ENCODE measurements around the gene EXOSC5.
"Not testable (repeated sequence)": the region's sequence is repeated elsewhere in the genome, so short reads cannot be mapped to it uniquely, and the experiment has no call there.

DNA sequence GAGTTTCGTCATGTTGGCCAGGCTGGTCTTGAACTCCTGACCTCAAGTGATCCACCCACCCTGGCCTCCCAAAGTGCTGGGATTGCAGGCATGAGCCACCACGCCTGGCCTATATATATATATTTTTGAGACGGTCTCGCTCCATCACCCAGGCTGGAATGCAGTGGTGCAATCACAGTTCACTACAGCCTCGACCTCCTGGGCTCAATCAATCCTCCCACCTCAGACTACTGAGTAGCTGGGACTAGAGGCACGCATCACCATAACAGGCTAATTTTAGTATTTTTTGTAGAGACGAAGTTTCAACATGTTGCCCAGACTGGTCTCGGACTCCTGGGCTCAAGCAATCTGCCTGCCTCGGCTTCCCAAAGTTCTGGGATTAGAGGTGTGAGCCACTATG is 50.2 kb downstream of the EXOSC5 start:
- TF ChIP-seq ZNF263 (CRISPR knock-in tag; IDR thresholded peaks at IDR 0.05; ENCODE audit: borderline replicate concordance); FOXK2 (conservative IDR thresholded peaks at IDR 0.05 in 1 of 2, IDR thresholded peaks at IDR 0.05 in 1 of 2; ENCODE audit: low read depth in 2 of 2); HDAC6 (IDR thresholded peaks at IDR 0.05; ENCODE audit: low read depth, low read length); HNRNPH1 (optimal IDR thresholded peaks at IDR 0.05; ENCODE audit: low read depth, low read length); POLR2A (conservative IDR thresholded peaks at IDR 0.05); CTCF (IDR thresholded peaks at IDR 0.05 in 2 of 3, conservative IDR thresholded peaks at IDR 0.05 in 1 of 3; ENCODE audit: insufficient read depth in 2 of 3, low read depth in 1 of 3, low read length in 3 of 3); ERF (CRISPR knock-in tag; IDR thresholded peaks at IDR 0.05): not testable (repeated sequence)
